Keratinocyte (primary cell): ENCODE measurements around the gene PLXDC2. TPM values are rescaled to one million over a fixed set of nuclear protein-coding genes. Genes with fewer than 3 reads are reported as not detected.

Experiments
- DNase-seq: peaks from one replicate; pipeline ENCODE4 v3.0.0-alpha.2; 2011; ENCODE audit warnings: low read depth, missing footprints, low spot score
- FAIRE-seq: peaks from 2 replicates; lab custom pipeline; 2011; peaks lifted over from hg19 to GRCh38; lab: Jason Lieb, UNC
- H2AFZ ChIP-seq: 2 replicates; pipeline ENCODE4 v1.6.0; 2012; ENCODE audit warnings: low read length, control low read depth, inconsistent platforms; ENCODE audit not compliant: control insufficient read depth
- H3K27ac ChIP-seq: 2 replicates; pipeline ENCODE4 v1.5.1; 2011; ENCODE audit warnings: low read length; ENCODE audit not compliant: control insufficient read depth, insufficient read depth
- H3K27me3 ChIP-seq: 3 replicates; pipeline ENCODE4 v1.6.0; 2011; ENCODE audit warnings: low read length; ENCODE audit not compliant: control insufficient read depth, insufficient read depth; ENCODE audit errors: extremely low read depth
- H3K36me3 ChIP-seq, 2 experiments: 2 replicates in 1 of 2; 3 replicates in 1 of 2; pipeline ENCODE4 v1.5.1; 2011; ENCODE audit warnings: low read length in 2 of 2, mild to moderate bottlenecking in 1 of 2; ENCODE audit not compliant: control insufficient read depth in 2 of 2, insufficient read depth in 2 of 2; ENCODE audit errors: extremely low read depth in 1 of 2
- H3K4me1 ChIP-seq: 3 replicates; pipeline ENCODE4 v1.5.1; 2011; ENCODE audit warnings: low read length; ENCODE audit not compliant: control insufficient read depth, insufficient read depth; ENCODE audit errors: extremely low read depth
- H3K4me2 ChIP-seq: 3 replicates; pipeline ENCODE4 v1.6.0; 2011; ENCODE audit warnings: low read depth, low read length; ENCODE audit not compliant: control insufficient read depth, insufficient read depth; ENCODE audit errors: extremely low read depth
- H3K4me3 ChIP-seq, 3 experiments: fragments of 200-600 bp in 1 of 3; sonication (generic) in 1 of 3; 2 replicates in 2 of 3; 3 replicates in 1 of 3; pipeline ENCODE4 v1.5.1; 2011 to 2016; ENCODE audit warnings: low read length in 3 of 3, mild to moderate bottlenecking in 3 of 3, control low read depth in 2 of 3, inconsistent platforms in 1 of 3, low read depth in 1 of 3, mixed read lengths in 1 of 3, mixed run types in 1 of 3, moderate library complexity in 1 of 3; ENCODE audit not compliant: control insufficient read depth in 2 of 3, insufficient read depth in 2 of 3; ENCODE audit errors: extremely low read depth in 1 of 3
- H3K79me2 ChIP-seq: 2 replicates; pipeline ENCODE4 v1.6.0; 2012; ENCODE audit warnings: low read length; ENCODE audit not compliant: control insufficient read depth, insufficient read depth
- H3K9ac ChIP-seq: 3 replicates; pipeline ENCODE4 v1.6.0; 2011; ENCODE audit warnings: low read length; ENCODE audit not compliant: control insufficient read depth, insufficient read depth; ENCODE audit errors: extremely low read depth
- H3K9me1 ChIP-seq: 3 replicates; pipeline ENCODE4 v1.6.0; 2011; ENCODE audit warnings: low read length; ENCODE audit not compliant: control insufficient read depth, insufficient read depth; ENCODE audit errors: extremely low read depth
- H3K9me3 ChIP-seq: 2 replicates; pipeline ENCODE4 v1.5.1; 2012; ENCODE audit warnings: low read depth, low read length; ENCODE audit not compliant: control insufficient read depth
- H4K20me1 ChIP-seq: 3 replicates; pipeline ENCODE4 v1.6.0; 2011; ENCODE audit warnings: low read length; ENCODE audit not compliant: control insufficient read depth, insufficient read depth; ENCODE audit errors: extremely low read depth
- CTCF ChIP-seq, 3 experiments: IDR thresholded peaks in 1 of 3; conservative IDR thresholded peaks in 1 of 3; optimal IDR thresholded peaks in 1 of 3; 2 replicates in 2 of 3; 3 replicates in 1 of 3; pipeline versions ENCODE3 to v1.5.1; 2011; ENCODE audit warnings: low read length in 3 of 3, mild to moderate bottlenecking in 3 of 3, moderate library complexity in 2 of 3, control low read depth in 1 of 3, inconsistent platforms in 1 of 3; ENCODE audit not compliant: insufficient read depth in 2 of 3; ENCODE audit errors: extremely low read depth in 1 of 3
- EZH2 ChIP-seq: IDR thresholded peaks from one replicate; pipeline ENCODE4 v1.6.1; 2012; ENCODE audit warnings: inconsistent platforms, mild to moderate bottlenecking, low read length, moderate library complexity
- dilution Hi-C: fragments of 300-500 bp; cut with MboI; formaldehyde crosslinking; loops from one replicate; pipeline ENCODE4 v1.7.0; 2020; ENCODE audit warnings: low sequenced_read_pairs; ENCODE audit not compliant: extremely low pct_ligation_motif_present
- polyA plus RNA-seq, 5 experiments: library from polyadenylated mRNA; depleted of rRNA in 3 of 5; stranded (reverse) in 3 of 5; stranded (forward) in 1 of 5; unstranded in 1 of 5; fragments of >200 nt; gene quantifications; 1 replicate in 1 of 5; 2 replicates in 3 of 5; 3 replicates in 1 of 5; pipeline versions ENCODE4 v1.2.1 to v1.2.3, GENCODE V29; 2011 to 2012; ENCODE audit warnings: missing spikeins in 2 of 5, low read depth in 1 of 5, low replicate concordance in 1 of 5

The PLXDC2 gene
- polyA plus RNA-seq, 1 donor (not counting 4 experiments of a cell fraction or from before 2014, with no cell fraction given): 12.9 TPM

DNA sequence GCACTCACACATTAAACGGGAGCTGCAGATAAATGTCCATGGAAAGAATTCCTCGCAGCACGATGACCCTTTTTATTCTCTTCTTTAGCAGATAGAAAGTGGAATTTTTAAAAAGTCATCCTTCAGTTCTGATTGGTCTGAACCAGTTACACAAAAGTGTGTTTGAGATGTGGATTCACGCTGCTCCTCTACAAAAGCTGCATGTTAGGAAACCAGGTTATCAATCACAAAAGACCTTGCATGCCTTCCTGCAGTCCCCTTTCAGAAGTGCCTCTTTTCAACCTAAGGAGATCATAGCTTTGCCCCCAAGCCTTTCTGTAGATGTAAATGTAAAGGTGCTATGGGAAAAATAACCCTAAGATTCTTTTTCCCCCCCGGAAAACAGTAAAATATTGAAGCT, 299.7 kb downstream of the PLXDC2 start:
- Histone ChIP-seq H3K4me1 (no peaks in the 10 kb centered on the region), H3K9ac (no peak overlapping the region), H3K9me3 (no peaks in the 10 kb centered on the region), H3K79me2 (no peaks in the 10 kb centered on the region), H3K4me3 (no peak overlapping the region), H4K20me1 (no peaks in the 10 kb centered on the region), H2AFZ (no peak overlapping the region), H3K9me1 (no peaks in the 10 kb centered on the region), H3K27me3 (no peaks in the 10 kb centered on the region), H3K27ac (no peak overlapping the region), H3K36me3 (no peaks in the 10 kb centered on the region), H3K4me2 (no peak overlapping the region)
- TF ChIP-seq EZH2: no peak
- TF ChIP-seq CTCF (optimal IDR thresholded peaks at IDR 0.05 in 1 of 3, IDR thresholded peaks at IDR 0.05 in 1 of 3, conservative IDR thresholded peaks at IDR 0.05 in 1 of 3; ENCODE audit: extremely low read depth in 1 of 3, insufficient read depth in 2 of 3, low read length in 3 of 3): no peak
- no peak for FAIRE-seq
- dilution Hi-C loops: no loop called here
- DNase-seq: no peak

GRCh38 chr10:20117471-20117870, 301.2 kb downstream of the PLXDC2 start:
- DNase-seq: no peak
- Histone ChIP-seq H3K9me1 (no peaks in the 10 kb centered on the region), H3K4me1 (no peaks in the 10 kb centered on the region), H3K36me3 (no peaks in the 10 kb centered on the region), H3K27ac (no peak overlapping the region), H3K27me3 (no peaks in the 10 kb centered on the region), H3K9ac (no peak overlapping the region), H3K4me3 (no peak overlapping the region), H3K4me2 (no peak overlapping the region), H4K20me1 (no peaks in the 10 kb centered on the region), H3K9me3 (no peaks in the 10 kb centered on the region), H3K79me2 (no peaks in the 10 kb centered on the region), H2AFZ (no peak overlapping the region)
- no peak for FAIRE-seq
- dilution Hi-C loops: no loop called here
- TF ChIP-seq CTCF (optimal IDR thresholded peaks at IDR 0.05 in 1 of 3, IDR thresholded peaks at IDR 0.05 in 1 of 3, conservative IDR thresholded peaks at IDR 0.05 in 1 of 3; ENCODE audit: extremely low read depth in 1 of 3, insufficient read depth in 2 of 3, low read length in 3 of 3) (no peak), EZH2 (no peak)
